NCI-H460 (cell line): ENCODE results near the gene GAA. TPM values are rescaled to one million over a fixed set of nuclear protein-coding genes. Genes with fewer than 3 reads are reported as not detected.

Source experiments
- DNase-seq: peaks from one replicate; pipeline ENCODE4 v3.0.0-alpha.2; 2016; ENCODE audit warnings: low read depth; ENCODE audit errors: extremely low read depth
- total RNA-seq: library from RNA; depleted of rRNA; stranded (reverse); fragments of >200 nt; shearing (Covaris generic); gene quantifications from 2 replicates; pipeline ENCODE4 v1.2.3, GENCODE V29; 2014

GAA gene
- total RNA-seq, 1 experiment from 2014 or later: 45.1 TPM

GRCh38 chr17:80102664-80103448 is 1.5 kb downstream of the GAA start:
- no peak for DNase-seq

GRCh38 chr17:80103449-80104085 is 2.2 kb downstream of the GAA start:
- DNase-seq: no peak

GRCh38 chr17:80104321-80104955 is 3.1 kb downstream of the GAA start:
- no peak for DNase-seq

- no peak for DNase-seq
Measured at GRCh38 chr17:80104956-80105375, 3.6 kb downstream of the GAA start.

GRCh38 chr17:80105762-80106161 is 4.4 kb downstream of the GAA start:
- DNase-seq: no peak

GRCh38 chr17:80106176-80106575 is 4.8 kb downstream of the GAA start:
- DNase-seq: no peak

- no peak for DNase-seq
Measured at GRCh38 chr17:80106751-80107150, 5.4 kb downstream of the GAA start.

GRCh38 chr17:80107231-80108021 is 6.0 kb downstream of the GAA start:
- DNase-seq: no peak

- no peak for DNase-seq
Measured at GRCh38 chr17:80108036-80108971, 6.9 kb downstream of the GAA start.

- DNase-seq: no peak
Measured at GRCh38 chr17:80109066-80109660, 7.8 kb downstream of the GAA start.

GRCh38 chr17:80109713-80110446 is 8.5 kb downstream of the GAA start:
- DNase-seq: no peak

GRCh38 chr17:80110447-80110812 is 9.0 kb downstream of the GAA start:
- DNase-seq: no peak

- DNase-seq: no peak
Measured at GRCh38 chr17:80110927-80111701, 9.7 kb downstream of the GAA start.

GRCh38 chr17:80111702-80112470 is 10.5 kb downstream of the GAA start:
- DNase-seq: no peak

- DNase-seq: no peak
Measured at GRCh38 chr17:80112471-80113032, 11.2 kb downstream of the GAA start.

GRCh38 chr17:80113033-80113484 is 11.7 kb downstream of the GAA start:
- no peak for DNase-seq

- DNase-seq: no peak
Measured at GRCh38 chr17:80114758-80115157, 13.4 kb downstream of the GAA start.
